Upper lobe of right lung (tissue), 1 donor: ENCODE data around the gene CRHBP. TPM values are rescaled to one million over a fixed set of nuclear protein-coding genes. Genes with fewer than 3 reads are reported as not detected.

ENCODE experiments used
- total RNA-seq: library from RNA; stranded (reverse); fragmentation: NEBNext Ultra II Directional; extraction: Animal tissue kit (Norgen Biotek cat#: 25700); gene quantifications from one replicate; pipeline ENCODE4 v1.2.1, GENCODE V29; 2021
- donor health status: DM: no; HTN: yes; CAD: no; lungs with severe emphysema.

CRHBP gene
- total RNA-seq, 1 donor from 2014 or later, result 0.26 TPM

Other genes starting within 250 kb of the CRHBP start
- 38.6 TPM for gene F2R, start 236.9 kb upstream of the CRHBP start, total RNA-seq
- 8.0 TPM for gene F2RL1, start 134.0 kb upstream of the CRHBP start, total RNA-seq
- gene S100Z, start 103.0 kb upstream of the CRHBP start, total RNA-seq, result 0.52 TPM
- gene AGGF1, start 77.4 kb downstream of the CRHBP start, total RNA-seq, result 22.3 TPM
- 14.8 TPM for gene ZBED3, start 134.2 kb downstream of the CRHBP start, total RNA-seq